VCaP (cell line): ENCODE data around the gene G6PD.
A peak's percentile ranks its signal among the peaks of the same experiment; 100 is the strongest.
"Not testable (repeated sequence)": the region's sequence is repeated elsewhere in the genome, so short reads cannot be mapped to it uniquely, and the experiment has no call there.

Experiments used
- H3K27ac ChIP-seq: fragments of 450-650 bp; 2 replicates; pipeline ENCODE4 v1.5.1; 2017
- TF ChIP-seq, protein P1 (sequence below): fragments of 450-650 bp; conservative IDR thresholded peaks from 2 replicates; pipeline ENCODE4 v1.5.1; 2017; ENCODE audit warnings: mild to moderate bottlenecking, moderate library complexity

G6PD gene

DNA sequence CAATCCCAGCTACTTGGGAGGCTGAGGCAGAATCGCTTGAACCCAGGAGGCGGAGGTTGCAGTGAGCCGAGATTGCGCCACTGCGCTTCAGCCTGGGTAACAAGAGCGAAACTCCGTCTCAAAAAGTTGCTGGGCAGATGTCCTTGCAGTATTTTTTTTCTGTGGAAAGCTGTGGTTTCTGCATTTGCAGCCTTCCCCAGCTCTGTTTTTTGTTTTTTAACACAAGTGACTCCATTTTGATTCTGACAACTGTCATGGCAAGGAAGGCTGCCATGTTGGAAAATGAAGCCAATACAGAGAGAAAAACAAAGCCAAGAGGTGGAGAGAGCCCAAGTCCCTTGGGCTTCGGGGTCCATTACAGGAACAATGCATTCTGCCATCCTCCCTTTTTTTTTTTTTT, 44.5 kb downstream of the G6PD start:
- H3K27ac ChIP-seq: no peak overlapping the region
- TF ChIP-seq, protein P1, sequence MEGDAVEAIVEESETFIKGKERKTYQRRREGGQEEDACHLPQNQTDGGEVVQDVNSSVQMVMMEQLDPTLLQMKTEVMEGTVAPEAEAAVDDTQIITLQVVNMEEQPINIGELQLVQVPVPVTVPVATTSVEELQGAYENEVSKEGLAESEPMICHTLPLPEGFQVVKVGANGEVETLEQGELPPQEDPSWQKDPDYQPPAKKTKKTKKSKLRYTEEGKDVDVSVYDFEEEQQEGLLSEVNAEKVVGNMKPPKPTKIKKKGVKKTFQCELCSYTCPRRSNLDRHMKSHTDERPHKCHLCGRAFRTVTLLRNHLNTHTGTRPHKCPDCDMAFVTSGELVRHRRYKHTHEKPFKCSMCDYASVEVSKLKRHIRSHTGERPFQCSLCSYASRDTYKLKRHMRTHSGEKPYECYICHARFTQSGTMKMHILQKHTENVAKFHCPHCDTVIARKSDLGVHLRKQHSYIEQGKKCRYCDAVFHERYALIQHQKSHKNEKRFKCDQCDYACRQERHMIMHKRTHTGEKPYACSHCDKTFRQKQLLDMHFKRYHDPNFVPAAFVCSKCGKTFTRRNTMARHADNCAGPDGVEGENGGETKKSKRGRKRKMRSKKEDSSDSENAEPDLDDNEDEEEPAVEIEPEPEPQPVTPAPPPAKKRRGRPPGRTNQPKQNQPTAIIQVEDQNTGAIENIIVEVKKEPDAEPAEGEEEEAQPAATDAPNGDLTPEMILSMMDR: no peak

DNA sequence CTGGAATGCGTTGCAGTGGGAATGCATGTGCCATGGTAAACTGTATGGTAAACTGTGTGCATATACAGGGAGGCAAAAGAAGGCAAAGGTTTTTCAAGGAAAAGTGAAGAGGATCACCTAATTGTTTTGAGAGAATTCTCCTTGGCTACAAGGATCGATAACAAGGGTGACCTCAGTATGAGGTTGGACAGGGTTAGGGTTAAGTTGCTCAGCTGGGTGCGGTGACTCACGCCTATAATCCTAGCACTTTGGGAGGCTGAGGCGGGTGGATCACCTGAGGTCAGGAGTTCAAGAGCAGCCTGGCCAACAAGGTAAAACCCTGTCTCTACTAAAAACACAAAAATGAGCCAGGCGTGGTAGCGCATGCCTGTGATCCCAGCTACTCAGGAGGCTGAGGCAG, 45.2 kb downstream of the G6PD start:
- H3K27ac ChIP-seq: not testable (repeated sequence)

DNA sequence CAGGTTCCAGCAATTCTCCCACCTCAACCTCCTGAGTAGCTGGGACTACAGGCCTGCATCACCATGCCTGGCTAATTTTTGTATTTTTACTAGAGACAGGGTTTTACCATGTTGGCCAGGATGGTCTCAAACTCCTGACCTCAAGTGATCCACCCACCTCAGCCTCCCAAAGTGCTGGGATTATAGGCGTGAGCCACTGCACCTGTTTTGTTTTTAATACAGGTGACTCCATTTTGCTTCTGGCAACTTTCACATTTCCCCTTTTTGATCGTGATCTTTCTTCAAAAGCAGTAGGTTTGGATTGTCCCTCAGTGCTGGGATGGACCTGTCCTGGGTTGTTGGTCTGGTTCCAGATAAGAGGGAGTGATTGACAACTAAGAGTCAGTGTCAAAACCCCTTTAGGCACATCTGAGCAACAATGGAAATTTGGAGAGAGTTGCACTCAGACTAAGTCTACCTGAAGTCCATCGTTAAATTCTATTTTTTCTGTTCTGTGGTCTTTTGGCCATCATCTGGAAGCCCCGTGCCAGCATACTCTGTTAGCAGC, 50.0 kb downstream of the G6PD start:
- not testable (repeated sequence) for H3K27ac ChIP-seq

DNA sequence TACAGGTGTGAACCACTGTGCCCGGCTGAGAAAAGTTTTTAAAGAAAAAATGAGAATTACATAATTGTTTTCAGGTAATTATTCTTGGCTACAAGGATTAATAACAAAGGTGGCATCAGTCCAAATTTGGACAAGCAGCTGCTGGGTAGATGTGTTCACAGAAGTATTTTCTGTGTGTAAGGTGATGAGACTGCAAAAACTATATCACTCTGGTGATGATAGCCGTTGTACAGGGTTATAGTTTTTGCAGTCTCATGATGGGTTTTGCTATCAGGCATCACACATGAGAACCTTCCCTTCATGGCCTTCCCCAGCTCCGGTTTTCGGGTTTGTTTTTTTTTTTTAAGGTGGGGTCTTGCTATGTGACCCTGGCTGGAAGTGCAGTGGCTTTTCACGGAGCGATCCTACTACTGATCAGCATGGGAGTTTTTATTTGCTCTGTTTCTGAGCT, 51.1 kb downstream of the G6PD start:
- no peak overlapping the region for H3K27ac ChIP-seq
- TF ChIP-seq, protein P1: no peak

DNA sequence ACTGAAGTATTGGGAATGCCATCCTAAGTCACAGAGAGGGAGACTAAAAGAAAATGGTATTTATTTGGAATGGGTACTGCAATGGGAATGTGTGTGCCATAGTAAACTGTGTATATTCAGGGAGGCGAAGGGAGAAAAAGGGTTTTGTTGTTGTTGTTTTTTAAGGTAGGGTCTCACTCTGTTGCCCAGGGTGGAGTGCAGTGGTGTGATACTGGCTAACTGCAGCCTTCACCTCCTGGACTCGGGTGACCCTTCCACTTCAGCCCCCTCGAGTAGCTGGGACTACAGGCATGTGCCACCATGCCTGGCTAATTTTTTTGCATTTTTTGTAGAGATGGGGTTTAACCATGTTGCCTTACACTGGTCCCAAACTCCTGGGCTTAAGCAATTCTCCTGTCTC, 51.9 kb downstream of the G6PD start:
- no peak overlapping the region for H3K27ac ChIP-seq
- TF ChIP-seq, protein P1: no peak

DNA sequence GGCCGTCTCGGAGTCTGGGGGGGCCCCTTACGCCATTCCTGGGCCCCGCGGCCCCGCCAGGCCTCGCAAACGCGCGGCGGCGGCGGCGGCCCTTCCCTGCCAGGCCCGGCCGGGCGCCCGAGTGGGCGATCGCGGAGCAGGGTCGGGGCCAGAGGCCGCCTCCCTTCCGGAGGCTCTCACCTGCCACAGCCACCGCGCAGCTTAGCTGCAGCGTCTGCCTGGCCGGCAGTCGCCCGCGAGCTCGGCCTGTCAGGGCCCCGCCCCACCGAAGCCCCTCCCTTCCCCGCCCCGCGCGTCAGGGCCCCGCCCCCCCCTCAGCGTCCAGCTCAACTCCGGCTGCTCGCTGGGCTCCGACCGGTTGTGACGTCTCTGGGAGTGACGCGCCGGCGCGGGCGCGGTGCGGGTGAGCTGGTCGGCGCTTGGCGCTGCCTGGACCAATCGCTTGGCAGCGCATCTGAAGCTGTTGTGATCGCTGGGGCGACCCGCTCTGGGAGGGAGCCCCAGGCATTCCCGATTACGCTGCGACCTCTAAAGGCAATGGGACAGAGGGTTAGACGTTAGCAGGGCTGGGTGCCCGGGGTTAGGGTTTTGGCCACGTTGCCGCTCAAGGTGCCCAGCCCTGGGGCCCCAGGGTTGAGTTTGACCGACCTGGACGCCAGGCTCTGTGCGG, 56.1 kb downstream of the G6PD start, which contains the start of gene SLC10A3:
Gene SLC10A3 (minus strand): TSS at position 216 of the 670 bp plus-strand sequence. CDS start 1,689 bp downstream, outside the sequence.
- TF ChIP-seq, protein P1: 0 out of 2 replicates have a peak, but pooled peaks have one; percentile 9
- H3K27ac ChIP-seq: peak within 1 kb of the TSS; percentile 82

DNA sequence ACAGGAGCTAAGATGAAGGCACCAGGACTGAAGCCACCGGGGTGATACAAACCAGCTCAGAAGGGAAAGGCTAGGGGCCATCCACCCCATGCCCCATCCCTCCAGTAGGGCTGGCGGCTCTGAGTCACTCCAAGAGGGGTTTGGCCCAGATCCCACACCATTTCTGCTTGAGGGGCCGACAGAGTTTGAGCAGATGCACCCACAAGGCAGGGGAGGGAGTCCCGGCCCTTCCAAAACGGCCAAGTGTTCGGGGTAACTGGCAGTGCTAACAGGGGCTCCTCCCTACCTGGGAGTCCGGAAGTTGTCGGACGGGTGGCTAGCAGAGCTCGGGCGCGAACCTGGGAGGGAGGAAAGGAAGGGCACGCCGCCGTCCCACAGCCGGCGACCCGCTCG, 56.6 kb downstream of the G6PD start:
- TF ChIP-seq, protein P1: no peak
- H3K27ac ChIP-seq: peak overlapping the region; percentile 82

DNA sequence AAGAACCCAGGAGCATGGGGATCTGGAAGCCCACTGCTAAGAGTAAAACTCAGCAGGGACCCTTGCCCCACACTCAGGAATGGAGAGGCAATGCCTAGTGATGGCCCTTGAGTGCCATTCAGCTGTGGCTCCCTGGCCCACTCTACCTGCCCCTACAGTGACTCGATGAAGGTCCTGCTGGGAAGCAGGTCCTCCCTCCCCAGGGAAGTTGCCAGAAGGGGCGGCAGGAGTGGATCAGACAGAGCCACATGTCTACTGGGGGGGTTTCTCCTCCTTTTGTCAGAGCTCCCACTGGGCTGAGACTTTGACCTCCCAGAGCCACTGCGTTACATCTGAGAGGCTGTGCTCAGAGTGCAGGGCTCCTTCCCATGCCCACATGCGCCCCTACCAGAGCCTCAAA, 57.5 kb downstream of the G6PD start:
- TF ChIP-seq, protein P1: no peak
- H3K27ac ChIP-seq: no peak overlapping the region
